Ammon's horn (tissue), 1 donor: ENCODE results near the gene ANKS1B.

Experiments used
- DNase-seq: peaks from one replicate; pipeline ENCODE4 v3.0.0-alpha.2; 2016; ENCODE audit warnings: low spot score

Gene ANKS1B

DNA sequence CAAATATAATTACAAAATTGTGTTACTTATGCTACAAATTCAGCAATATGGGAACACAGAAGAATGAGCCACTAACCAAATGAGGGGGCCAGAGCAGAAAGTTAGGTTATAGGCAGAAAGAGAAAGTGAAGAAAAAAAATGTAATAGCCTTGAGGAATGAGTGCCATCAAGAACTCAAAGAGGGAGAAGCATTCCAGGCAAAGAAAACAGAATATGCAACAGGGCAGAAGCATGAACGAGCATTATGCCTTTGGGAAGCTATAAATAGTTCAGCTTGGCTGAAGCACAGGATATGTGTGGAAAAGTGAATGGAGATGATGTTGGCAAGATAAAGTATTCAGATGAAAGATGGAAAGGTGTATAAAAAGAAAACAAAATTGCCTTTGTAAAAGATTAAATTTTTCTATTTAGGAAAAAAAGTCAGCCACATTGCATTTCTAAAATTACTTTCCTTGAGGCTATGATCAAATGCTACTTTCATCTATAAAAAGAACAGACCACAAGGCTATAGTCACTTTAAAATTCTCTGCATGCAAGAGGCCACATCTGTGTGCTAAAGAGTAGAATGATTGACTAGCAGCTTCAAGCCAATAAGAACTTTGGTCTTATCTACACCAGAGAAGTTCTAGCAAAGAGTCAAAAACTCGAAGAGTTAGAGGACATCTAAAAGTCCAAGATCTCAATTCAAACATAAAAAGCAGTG lies 530.7 kb downstream of the ANKS1B start:
- DNase-seq, result no peak

DNA sequence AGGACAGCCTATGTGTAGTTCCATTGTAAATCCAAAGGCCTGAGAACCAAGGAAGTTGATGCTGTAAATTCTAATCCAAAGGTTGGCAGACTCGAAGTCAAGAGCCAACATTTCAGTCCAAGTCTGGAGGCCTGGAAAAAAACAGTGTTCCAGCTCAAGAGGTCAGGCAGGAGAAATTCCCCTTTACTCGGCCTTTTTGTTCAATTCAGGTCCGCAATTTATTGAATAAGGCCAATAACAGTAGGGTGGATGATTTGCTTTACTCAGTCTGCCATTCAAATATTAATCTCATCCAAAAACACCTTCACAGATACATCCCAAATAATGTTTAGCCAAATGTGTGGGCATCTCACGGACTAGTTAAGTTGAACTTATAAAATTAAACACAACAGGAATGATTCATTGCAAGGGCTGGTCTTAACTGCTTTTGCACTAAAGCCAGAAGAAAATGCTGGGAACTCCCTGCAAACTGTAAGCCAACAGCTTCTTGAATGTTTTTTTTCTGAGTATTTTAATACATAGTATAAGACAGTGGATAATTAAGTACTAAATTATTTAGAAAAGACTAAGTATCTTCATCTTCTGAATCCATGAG lies 534.6 kb downstream of the ANKS1B start:
- DNase-seq, result no peak

DNA sequence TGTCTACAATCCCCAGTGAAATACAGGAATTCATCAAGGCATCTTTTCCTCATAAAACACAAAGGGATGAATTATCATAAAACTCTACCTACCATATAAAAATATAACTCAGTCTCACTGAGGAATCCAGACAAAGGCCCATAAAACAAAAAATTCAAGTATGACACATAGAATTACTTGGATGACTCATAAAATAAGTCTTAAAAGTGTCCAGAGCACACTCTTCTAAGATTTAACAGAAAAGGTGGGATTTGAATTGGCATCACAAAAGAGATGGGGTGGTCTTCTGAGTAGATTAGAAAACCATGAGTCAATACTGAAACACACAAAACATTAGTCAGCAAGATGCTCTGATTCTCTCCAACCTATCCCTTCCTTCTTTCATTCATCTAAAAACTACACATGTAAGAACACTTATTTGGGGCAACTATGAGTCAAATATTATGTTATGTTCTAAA lies 539.8 kb downstream of the ANKS1B start:
- DNase-seq, result no peak

DNA sequence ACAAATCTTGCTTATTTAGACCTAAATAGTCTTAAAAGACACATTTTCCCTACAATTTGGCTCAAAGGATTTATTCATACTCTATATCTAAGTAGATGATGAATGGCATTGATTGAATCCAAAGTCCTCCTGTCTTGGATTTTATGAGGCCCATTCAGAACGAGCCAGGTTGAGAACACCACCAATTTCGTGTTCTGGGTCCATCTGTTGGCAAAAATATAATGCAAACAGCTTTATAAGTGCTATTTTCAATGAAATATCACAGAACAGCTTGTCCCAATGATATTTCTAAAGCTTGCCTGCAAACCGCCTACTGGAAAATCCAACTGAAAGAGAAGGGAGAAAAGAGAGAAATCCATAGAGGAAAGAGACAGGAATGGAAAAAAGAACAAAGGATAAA lies 542.0 kb downstream of the ANKS1B start:
- peak; percentile 35 for DNase-seq

DNA sequence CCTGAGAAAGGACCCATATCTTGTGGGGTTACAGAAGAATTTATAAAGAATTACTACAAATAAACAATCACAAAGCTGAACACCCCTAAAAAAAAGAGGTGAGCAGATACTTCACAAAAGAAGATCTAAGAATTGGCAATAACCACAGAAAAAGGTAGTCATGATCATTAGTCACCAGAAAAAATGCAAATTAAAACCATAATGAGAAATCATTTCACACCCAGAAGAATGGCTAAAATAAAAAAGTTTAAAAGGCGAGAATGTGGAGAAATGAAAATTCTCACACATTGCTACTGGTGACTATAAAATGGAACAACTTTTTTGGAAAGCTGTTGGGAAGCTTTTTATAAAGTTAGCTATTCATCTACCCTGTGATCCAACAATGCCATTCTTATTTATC lies 545.3 kb downstream of the ANKS1B start:
- no peak for DNase-seq

DNA sequence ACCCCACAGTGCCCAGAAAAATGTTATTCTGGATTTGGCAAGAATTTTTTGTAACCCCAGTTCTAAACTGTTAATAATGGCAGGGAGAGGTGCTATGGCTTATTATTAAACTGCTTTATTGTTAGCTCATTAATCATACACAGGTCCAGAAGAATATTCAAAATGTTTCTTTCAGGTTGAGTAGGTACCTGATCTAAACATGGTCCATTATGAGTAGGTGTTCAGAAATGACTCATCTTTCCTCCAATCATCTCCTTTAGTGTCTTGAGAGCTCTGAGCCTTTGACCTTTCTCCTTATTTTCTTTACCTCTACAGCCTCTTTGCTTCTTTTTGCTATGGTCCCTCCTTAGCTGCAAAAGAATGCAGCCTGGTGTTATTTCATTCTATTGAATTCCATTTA lies 548.2 kb downstream of the ANKS1B start:
- no peak for DNase-seq

DNA sequence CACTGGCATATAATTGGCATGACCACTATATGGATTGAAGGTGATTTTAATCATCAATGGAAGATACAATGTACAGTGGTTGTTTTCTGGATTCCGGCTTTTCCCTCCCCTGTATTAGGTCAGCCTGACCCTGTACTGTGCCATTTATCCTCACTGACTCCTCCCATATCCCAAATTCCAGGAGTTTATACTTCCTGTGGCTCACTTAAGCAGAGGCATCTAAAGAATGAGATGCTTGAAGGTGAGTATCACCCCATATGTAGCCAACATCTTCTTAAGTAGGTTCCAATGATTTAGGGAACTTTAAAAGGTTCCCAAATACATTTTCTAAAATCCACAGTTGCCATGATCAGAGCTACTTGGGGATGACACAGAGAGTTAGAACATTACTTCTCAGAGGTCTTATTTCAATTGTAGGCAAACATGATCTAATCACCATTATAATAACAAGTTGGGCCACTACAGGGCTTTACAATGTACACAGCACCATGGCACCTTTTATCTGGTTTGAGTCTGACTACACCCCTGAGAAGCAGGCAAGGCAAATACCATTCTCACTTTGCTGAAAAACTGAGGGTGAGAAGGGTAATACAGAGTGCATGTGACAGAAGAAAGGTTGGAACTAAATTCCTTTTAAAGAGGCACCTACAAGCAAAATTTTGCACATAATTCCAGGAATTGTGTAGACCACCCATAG lies 549.5 kb downstream of the ANKS1B start:
- DNase-seq, result no peak

DNA sequence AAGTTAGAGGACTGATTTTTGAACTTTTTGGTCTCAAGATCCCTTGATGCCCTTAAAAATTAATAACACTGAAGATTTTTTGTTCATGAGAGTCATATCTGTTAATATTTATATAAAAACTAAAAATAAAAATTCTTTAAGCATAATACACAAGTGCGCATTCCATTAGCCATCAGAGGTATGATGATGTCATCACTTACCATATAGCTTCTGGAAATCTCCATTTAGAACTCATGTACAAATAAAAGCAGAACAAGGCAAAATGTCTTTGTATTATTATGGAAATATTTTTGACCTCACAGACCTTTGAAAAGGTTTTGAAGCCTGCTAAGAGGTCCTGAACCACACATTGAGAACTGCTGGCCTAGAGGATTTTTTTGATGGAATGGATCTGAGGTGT lies 551.6 kb downstream of the ANKS1B start:
- no peak for DNase-seq

DNA sequence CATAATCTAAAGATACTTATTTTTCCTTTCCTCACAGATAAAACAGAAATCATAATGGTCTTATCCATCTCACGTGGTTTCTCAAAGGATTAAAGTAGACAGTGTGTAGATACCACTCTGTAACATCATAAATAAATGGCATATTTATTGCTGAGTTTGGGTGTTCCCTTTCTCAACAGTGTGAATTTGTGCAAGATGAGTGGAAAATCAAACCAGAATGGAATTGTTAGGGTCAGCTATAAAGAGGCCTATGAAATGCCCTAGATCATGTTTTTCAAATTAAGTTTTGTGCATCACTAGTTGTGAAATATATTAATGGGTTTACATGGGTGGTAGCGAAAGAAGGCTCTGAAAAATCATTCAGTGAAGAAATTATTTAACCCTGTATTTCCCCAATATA lies 553.5 kb downstream of the ANKS1B start:
- no peak for DNase-seq

DNA sequence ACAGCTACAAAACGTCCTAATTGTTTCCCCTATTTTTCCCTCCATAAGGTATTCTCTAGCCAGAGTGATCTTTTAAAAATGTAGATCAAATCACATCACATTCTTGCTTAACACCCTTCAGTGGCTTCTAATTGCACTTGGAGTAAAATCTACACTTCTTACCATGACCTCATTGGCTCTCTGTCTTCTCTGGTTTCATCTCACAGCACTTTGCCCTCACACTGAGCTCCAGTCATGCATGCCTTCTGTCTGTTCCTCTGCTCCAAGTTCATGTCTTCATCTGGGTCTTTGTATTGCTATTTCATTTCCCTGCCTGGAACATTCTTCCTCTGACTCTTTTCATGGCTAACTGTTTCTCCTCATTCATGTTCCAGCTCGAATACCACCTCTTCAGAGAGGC lies 557.6 kb downstream of the ANKS1B start:
- DNase-seq, result no peak

DNA sequence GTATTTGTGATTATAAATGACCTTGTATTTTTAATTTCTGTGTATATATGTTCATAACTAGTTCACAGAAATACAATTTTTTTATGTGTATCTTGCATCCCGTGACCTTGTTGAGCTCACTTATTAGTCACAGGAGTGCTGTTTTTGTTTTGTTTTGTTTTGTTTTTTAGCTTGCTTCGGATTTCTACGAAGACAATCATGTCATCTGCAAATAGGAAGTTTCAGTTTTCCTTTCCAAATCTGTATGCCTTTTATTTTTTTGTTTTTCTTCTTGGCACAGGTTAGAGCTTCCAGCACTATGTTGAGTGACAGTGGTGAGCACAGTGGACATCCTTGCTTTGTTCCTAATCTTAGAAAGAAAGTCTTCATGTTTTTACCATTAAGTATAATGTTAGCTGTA lies 566.4 kb downstream of the ANKS1B start:
- no peak for DNase-seq

DNA sequence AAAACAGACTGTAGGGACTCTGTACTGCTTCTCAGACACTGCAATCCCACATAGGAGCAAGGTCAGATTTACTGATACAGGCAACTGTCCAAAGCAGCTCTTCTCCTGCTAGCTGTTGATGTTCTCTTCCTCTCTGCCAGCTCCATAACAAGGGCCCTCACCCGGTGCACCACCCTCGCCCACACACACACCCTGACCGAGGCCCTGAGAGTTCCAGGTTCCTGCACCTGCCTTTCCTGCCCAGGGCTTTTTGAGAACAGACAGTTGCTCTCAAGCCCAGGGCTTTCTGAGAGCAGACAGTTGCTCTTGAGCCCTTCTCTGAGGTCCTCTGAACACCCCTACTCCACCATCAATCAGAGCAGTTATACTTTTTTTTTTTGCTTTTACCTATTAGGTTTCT lies 571.0 kb downstream of the ANKS1B start:
- no peak for DNase-seq

DNA sequence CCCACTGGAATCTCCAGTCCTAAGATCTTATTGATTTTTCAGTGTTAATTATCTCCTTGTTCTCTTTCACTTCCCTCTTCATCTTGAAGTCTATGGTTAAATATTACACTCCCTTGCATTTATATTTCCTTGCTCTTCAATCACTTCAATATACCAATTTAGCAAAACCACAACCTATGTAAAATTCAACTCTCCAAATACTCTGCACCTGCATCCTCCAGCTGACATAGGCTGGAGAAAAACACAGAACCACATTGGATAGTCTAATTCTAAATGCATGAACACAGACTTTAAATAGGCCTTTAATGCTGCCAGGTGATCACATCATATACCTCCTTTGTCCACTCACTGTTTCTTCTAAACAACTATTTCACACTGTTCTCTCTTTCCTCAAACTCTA lies 591.0 kb downstream of the ANKS1B start:
- DNase-seq, result no peak

DNA sequence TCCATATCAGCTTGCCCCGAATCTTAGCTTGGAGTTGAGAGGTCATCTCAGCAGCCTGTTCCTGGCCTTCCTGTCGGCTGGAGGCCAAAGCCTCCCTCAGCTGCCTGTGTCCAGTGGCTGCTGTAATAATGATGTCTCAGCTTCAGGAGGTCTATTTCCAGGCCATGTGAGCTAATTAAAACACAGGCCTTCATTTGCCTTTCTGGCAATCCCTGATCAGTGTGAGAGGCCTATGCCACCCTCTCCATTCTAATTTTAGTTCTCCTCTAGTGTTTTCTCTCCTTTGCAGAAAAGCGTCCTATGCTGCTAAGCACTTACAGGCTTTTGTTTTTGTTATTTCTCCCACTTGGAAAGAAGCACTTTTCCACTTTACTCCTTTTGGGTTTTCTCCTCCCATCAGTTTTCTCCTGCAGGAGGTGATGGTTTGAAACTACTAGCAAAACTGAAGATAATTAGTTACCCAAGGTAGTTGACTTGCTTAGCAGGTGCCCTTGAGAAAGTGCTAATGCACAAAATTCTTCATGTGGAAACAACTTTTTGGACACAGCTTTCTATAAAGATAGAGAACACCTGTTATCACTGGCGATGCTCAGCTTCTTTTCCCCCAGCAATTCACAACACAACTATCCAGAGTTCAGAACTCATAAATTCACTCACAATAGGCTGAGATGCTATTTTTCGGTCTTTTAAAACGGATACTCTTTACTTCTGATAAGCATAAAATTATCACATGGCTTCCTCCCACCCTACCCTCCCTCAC lies 592.5 kb downstream of the ANKS1B start:
- DNase-seq, result no peak

DNA sequence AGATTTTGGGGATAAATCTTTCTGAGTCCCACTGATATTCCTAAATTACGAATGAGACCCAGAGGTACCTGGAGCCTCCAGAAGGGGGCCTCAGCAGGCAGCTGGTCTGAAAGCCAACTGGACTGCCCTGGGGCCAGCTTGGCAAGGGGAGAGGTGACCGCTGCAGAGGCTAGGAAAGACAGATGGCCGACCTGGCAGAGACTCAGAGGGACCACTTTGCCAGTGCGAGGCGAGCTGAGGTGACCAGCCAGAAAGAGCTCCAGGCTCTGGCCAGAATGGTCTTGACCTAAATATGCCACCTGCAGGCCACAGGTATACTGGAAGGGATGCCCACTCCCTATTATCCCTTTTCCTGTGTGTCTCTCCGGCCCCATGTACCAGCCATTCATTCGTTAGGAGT lies 594.0 kb downstream of the ANKS1B start:
- no peak for DNase-seq

DNA sequence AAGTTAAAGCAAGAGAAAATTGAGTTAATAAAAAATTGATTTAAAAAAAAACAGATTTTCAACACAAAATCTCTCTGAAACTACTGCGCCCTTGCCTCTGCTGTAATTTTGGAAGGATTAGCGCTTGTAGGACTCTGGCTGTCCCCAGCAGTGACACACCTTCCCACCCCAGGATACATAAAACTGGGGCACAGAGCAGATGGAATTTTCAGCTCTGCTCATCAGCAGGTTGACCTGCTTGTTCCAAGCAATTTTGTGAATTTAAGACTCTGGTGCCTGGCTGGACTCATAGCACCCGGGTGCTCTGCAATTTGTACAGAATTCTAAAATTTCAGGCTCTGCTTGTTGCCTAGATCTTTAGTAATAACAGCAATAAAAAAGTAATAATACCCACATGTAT lies 595.0 kb downstream of the ANKS1B start:
- DNase-seq, result no peak

DNA sequence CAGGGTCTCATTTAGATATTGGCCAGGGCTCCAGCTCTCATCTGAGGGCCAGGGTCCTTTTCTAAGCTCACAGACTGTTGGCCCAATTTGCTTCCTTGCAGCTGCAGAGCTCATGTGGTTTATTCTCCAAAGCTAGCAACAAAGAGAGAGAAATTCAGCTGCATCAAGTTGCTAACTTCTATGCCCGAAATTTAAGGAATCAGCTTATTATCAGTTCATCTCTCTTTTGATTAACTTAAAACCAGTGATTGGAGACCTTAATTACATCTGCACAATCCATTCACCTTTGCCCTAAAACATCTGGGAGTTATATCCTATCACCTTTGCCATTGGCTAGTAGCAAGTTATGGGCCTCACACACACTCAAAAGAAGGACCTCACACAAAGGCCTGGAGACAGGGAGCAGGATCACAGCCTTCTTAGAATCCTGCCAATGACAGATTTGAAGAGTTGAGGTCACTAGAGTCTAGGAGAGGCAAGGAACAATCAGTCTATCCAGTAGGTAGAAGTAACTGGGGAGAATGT lies 596.0 kb downstream of the ANKS1B start:
- DNase-seq, result no peak

DNA sequence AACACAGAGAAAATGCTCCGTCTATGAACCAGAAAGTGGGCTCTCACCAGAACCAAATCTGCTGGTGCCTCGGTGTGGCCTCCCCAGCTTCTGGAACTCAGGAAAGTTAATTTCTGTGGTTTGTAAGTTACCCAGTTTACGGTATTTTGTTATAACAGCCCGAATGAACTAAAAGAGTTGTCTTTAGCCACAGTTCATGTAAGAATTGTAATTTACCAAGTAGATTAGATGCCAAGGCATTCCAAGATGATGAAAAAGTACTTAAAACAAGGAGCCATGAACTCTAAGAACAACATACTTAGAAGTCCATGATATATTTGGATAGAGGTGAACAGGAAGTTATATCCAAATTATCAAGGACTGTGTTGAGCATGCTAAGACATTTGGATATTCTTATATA lies 597.1 kb downstream of the ANKS1B start:
- DNase-seq, result no peak

DNA sequence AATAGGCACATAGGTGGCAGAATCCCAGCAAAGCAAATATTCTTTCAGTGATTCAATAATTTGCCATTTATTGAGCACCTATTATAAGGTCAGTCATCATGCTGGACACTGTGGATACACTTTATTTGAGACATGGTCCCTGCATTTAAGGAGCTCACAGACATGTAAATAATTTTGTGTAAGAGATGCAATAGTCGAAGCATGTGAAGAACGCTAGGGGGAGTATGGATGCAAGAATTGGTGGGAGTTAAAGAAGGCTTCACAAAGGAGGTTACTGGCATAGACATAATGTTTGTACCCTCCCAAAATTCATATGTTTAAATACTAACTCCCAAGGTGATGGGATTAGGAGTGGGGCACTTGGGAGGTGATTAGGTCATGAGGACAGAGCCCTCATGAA lies 597.8 kb downstream of the ANKS1B start:
- DNase-seq, result no peak

DNA sequence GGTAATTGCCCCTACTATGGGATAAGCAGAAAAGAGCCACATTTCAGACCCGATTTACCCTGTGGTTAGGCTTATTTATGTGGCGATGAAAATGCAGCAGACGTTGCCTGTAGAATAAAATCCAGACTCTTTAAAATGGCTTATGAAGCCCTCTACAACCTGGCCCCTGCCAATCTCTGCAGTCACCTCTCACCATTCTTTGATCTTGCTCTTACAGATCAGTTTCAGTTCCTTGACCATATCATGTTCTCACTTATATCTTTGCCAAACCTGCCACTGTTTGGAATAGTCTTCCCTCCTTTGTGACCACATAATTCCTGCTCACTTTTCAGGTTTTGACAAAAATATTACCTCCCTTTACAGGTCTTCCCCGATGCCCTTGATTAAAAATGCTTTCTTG lies 601.5 kb downstream of the ANKS1B start:
- DNase-seq, result no peak

DNA sequence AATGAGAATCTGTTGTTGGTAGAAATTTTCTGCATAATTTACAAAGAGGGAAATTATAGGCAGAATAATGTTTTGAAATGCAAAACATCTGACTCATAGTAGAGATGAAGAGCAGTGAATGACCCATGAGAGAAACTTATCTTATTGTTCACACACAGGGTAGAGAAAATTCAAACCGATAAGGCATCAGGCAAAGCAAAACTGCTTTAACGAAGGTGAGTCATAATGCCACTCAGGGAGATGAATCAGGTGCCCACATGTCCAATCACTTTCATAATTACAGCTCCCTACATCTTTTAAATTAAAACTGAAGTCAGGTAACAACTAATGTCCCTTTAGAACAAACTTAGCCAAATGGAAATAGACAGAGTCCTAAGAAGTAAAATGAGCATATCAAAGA lies 602.7 kb downstream of the ANKS1B start:
- DNase-seq, result no peak

DNA sequence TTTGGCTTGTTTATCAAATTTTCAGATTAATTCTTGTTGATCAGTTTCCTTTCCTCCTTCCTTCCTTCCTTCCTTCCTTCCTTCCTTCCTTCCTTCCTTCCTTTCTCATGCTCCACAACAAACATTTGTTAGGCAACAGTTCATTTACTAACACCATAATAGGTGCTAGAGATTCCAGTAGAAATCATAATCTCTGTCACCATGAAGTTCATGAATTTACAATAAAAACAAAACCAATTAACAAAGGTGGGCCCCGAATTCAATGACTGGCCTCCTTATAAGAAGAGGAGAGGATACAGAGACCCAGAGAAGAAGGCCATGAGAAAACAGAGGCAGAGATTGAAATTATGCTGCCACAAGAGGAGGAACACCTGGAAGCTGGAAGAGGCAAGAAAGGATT lies 604.0 kb downstream of the ANKS1B start:
- no peak for DNase-seq

DNA sequence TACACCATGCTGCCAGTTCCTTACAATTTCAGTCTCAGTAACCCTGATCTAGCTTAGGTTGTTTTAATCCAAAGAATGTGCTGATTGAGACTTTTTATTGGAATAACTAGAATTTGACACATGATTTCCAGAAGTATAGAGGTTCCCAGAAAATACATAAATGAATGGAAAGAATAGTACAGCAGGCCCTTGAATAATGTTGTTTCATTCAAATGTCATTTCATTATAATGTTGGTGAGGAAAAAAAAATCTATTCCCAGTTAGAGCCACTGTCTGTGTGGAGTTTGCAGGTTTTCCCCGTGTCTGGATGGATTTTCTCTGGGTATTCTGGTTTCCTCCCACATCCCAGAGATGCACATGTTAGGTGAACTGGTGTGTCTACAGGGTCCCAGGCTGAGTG lies 610.7 kb downstream of the ANKS1B start:
- DNase-seq, result no peak
